IPS DF 4.7 (cell line): Measurements from ENCODE around the gene ZNF426.
"Not testable (repeated sequence)": the region's sequence is repeated elsewhere in the genome, so short reads cannot be mapped to it uniquely, and the experiment has no call there.

Experiments used
- DNase-seq: peaks from one replicate; pipeline ENCODE4 v3.0.0-alpha.2; 2013; ENCODE audit warnings: low spot score; ENCODE audit errors: extremely low read depth

The ZNF426 gene

DNA sequence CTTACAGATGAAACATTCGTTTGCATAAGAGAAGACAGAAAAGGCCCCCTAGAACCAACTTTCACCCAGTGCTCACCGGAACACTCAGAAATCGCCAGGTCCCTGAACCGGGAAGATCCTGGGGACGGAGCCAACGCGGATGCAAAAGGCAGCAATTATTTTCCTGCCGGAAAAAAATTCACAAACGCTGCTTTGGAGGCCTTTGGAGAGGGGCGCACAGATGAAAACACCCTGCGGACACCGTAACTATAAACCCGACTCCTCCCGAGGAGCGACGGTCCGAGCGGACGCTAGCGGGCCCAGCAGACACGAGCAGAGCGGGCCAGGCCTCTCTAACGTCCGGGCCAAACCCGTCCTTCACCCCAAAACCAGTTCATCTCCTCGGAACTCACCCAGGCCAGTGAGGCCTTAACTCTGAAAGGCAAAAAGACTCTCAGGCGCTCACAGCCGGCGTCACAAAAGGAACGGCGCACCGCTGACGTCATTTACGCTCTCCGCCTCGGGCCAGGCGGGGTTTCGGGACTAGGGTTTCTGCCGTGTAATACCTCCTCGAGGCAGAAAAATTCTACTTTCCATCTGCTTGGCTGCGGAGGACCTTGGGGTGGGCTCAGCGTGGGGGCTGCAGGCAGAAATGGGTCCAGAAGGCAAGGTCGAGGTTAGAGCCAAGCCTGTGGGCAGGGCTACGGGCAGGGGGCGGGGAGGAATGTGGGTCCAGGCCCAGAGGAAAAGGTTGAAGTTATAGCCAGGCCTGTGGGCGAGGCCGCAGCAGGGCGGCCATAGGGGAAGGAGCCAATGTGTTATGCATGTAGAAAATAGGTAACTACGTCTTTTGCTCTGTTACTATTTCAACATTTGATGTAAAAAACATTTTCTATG is at the start of gene ZNF426:
ZNF426 (minus strand) TSS at position 463 of the 876 bp plus-strand sequence. CDS start 2,413 bp downstream, outside the sequence.
- DNase-seq, result peak; percentile 74

DNA sequence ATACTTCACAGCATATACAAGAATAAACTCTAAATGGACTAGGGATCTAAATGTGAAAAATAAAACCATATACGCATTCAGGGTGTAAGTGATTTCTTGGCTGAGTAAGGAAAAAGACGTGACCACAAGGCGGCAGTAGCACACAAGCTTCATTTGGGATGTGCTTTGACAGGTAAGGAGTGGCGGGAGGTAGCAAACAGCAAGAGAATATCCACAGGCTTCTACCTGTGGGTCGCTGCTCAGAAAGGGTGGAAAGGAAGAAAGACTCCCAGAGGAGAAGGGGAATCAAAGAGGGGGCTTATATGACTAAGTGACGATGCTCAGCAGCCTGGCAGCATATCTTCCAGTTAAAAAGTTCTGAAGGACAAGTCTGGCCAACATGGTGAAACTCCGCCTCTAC is 48.3 kb upstream of the ZNF426 start:
- no peak for DNase-seq

DNA sequence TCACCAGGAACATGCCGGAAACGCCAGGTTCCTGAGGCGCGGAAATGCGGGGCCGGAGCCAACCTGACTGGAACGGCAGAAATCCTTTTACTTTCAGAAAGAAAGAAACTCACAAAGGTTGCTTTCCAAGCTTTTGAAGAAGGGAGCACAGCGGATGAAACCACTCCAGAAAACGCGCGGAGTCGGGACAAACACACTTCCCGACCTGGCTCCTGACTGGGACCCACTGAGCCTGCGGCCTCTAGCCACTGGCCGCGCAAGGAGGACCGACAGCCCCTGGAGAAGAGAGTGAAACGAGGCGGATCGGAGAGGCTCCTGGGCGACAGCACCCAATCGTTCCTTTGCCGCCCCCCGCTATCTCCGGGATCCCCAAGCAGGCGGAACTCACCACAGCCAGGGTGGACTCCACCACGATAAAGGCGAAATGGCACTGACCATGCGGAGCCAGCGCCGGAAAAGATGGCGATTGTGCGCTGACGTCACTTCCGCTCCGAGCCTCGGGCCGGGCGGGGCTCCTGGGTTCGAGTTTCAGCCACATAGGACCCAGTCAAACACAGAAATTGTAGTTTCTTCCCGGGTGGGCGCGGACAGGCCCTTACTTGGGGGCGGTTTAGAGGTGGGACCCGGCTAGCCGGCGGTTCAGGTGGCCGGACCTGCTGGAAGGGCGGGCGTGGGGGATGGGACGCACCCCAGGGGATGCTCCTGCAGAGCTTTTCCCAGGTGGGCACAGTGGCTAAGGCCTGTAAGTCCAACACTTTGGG is 45.8 kb upstream of the ZNF426 start, which contains the start of gene ZNF121:
ZNF121 (minus strand) TSS at position 432 of the 761 bp plus-strand sequence. CDS start 16,407 bp downstream, outside the sequence.
- peak; percentile 78 for DNase-seq

DNA sequence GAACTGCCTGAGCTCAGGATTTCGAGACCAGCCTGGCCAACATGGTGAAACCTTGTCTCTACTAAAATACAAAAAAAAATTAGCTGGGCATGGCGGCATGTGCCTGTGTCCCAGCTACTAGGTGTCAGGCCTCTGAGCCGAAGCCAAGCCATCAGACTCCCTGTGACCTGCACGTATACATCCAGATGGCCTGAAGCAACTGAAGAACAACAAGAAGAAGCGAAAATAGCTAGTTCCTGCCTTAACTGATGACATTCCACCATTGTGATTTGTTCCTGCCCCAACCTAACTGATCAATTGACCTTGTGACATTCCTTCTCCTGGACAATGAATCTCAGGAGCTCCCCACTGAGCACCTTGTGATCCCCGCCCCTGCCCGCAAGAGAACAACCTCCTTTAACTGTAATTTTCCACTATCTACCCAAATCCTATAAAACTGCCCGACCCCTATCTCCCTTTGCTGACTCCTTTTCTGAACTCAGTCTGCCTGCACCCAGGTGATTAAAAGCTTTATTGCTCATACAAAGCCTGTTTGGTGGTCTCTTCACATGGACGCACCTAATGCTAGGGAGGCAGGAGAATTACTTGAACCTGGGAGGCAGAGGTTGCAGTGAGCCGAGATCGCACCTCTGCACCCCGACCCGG is 43.8 kb upstream of the ZNF426 start:
- not testable (repeated sequence) for DNase-seq

DNA sequence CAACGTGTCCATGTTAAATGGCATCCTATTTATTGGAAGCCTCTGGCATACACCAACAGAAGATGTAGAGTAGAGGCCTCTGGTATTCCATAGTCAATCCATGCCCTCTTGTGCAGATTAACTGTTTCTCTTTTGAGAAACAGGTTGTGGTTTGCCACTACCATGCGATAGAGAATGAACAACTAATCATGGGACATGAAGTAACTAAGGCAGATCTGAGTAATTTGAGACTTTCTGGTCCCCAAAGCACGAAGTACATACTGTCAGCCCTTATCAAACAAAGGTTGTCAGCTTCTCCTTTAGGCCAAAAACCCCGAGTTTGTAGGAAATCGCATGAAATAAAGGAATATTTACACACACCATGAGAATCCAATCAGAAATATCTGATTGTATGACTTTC is 42.3 kb upstream of the ZNF426 start:
- no peak for DNase-seq

DNA sequence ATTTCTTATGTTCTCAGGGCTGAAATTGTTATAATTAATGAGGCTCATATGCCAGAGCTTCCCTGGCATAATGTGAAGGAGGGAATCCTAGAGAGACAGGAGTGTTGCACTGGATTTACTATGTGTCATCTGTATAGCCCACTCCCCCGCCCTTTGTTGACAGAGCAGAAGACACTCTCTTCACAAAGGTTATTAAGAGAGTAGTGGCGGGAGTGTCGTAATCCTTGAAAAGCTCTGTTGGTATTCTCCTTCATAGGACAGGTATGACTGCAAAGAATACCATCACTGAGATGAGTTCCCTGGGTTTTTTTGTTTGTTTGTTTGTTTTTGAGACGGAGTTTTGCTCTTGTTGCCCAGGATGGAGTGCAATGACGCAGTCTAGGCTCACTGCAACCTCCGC is 31.8 kb upstream of the ZNF426 start:
- no peak for DNase-seq

DNA sequence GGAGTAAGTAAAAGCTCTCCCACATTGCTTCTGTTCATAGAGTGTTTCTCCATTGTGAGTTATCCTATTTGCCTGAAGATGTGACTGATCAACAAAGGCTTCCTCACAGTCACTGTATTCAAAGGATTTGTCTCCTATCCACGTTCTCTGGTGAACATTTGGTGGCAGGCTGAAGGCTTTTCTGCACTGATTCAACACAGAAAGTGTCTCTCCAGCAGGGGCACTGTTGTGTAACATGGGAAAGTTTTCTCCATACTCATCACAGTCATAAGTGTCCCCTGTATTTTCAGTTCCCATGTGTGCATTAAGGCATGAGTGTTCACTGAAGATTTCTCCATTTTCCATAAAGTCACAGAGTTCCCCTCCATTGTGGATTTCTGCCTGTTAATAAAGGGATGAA is 28.3 kb upstream of the ZNF426 start:
- DNase-seq, result no peak

DNA sequence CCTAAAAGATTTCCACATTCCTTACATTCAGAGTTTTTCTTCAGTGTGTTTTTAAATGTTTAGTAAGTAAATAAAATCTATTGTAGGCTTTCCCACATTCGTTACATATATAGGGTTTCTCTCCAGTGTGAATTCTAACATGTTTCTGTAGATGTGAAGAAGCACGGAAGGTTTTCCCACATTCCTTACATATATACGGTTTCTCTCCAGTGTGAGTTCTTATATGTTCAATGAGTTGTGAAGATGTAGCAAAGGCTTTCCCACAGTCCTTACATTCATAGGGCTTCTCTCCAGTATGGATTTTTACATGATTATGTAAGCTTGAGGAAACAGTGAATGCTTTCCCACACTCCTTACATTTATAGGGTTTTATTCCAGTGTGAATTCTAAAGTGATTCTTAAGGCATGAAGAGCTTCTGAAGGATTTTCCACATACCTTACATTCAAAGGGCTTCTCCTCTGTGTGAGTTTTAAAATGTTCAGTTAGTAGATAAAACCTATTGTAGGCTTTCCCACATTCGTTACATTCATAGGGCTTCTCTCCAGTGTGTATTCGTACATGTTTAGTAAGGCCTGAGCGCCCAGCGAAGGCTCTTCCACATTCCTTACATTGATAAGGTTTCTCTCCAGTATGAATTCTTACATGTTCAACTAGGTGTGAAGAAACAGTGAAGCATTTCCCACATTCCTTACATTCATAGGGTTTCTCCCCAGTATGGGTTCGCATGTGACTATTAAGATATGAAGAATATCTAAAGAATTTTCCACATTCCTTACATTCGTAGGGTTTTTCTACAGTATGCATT is 27.7 kb upstream of the ZNF426 start:
- no peak for DNase-seq

DNA sequence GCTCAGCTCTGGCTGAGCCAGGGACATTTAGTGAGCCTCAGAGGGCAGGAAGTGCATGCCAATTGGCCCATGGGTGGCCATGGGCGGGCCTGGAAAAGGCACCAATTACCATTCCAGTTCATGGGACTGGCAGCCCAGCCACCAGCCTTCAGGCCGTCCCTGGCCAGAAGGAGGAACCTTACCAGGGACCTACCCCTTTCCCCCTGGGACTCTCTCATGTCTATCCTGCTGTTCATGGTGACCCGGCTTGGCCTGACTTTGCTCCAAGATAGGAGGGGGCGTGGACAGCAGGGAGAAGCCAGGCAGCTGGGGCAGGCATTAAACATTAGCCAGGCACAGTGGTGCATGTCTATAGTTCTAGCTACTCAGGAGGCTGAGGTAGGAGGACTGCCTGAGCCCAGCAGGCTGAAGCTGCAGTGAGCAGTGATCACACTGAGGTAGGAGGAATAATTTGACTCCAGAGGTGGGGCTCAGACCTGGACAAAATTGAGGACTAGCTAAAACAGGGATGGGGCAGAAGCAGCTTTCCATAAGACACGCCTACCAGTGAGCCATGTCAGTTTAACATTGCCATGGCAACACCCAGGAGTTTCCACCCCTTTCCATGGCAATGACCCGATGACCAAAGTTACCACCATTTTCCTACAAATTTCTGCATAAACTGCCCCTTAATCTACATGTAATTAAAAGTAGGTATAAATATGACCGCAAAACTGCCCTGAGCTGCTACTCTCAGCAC is 14.3 kb upstream of the ZNF426 start:
- DNase-seq, result no peak

DNA sequence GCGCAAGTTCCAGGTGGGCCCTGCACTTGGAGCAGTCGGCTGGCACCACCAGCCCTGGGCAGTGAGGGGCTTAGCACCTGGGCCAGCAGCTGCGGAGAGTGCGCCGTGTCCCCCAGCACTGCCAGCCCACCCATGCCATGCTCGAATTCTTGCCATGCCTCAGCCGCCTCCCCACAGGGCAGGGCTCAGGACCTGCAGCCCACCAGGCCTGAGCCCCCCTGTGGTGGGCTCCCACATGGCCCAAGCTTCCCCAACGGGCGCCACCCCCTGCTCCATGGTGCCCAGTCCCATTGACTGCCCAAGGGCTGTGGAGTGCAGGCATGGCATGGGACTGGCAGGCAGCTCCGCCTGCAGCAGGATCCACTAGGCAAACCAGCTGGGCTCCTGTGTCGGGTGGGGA is 9.4 kb upstream of the ZNF426 start:
- DNase-seq, result no peak

DNA sequence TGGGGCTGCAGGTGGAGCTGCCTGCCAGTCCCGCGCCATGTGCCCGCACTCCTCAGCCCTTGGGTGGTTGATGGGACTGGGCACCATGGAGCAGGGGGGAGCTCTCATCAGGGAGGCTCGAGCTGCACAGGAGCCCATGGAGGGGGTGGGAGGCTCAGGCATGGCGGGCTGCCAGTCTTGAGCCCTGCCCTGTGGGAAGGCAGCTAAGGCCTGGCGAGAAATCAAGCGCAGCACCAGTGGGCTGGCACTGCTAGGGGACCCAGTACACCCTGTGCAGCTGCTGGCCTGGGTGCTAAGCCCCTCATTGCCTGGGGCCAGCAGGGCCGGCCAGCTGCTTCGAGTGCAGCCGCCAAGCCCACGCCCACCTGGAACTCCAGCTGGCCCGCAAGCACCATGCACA is 2.8 kb upstream of the ZNF426 start:
- DNase-seq, result not testable (repeated sequence)

DNA sequence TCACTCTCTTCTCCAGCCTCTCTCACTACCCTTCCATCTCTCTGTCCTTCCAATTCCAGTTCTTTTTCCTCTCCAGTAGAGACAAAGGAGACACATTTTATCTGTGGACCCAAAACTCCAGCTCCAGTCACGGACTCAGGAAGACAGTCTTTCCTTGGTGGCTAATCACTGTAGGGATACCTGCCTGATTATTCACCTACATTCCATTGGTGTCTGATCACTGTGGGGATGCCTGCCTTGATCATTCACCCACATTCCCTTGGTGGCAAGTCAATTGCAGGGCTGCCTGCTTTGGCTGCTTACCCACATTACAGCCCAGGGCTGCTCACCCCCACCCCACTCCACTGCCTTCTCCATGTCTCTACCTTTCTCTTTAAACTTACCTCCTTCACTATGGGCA is 1.5 kb upstream of the ZNF426 start:
- not testable (repeated sequence) for DNase-seq

DNA sequence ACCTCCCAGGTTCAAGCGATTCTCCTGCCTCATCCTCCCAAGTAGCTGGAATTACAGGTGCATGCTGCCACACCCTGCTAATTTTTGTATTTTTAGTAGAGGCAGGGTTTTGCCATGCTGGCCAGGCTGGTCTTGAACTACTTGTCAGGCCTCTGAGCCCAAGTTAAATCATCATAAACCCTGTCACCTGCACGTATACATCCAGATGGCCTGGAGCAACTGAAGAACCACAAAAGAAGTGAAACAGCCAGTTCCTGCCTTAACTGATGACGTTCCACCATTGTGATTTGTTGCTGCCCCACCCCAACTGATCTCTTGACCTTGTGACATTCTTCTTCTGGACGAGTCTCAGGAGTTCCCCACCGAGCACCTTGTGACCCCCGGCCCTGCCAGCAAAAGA is 756 bp upstream of the ZNF426 start:
- not testable (repeated sequence) for DNase-seq

DNA sequence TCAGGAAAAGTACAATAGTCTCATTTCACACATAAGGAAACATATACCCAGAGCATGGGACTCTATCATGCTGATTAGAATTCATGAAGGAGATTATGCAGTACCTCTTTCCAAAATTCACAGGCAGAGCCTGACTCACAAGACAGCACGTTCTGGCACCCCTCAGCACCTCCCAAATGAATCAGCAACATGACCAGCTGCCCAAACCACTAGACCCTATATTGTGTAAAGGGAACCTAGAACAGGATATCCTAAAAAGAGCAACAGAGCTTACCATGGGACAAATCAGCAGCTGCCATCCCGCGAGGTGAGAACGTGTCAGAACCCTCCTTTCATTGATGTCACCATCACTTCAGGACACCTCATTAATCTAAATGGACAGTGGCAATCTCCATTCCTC is 2.5 kb downstream of the ZNF426 start:
- DNase-seq, result no peak

DNA sequence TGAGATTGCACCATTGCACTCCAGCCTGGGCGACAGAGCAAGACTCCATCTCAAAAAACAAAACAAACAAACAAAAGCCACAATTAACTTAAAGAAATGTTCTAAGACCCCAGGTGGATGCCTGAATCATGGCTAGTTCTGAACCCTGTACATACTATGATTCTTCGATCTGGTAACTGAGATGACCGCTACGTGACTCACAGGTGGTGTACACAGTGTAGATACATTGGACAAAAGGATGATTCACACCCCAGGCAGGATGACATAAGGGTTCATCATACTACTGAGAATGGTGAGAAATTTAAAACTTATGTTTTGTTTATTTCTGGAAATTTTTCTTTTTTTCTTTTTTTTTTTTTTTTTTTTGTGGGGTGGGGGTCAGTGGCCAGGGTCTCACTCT is 6.5 kb downstream of the ZNF426 start:
- DNase-seq, result no peak

DNA sequence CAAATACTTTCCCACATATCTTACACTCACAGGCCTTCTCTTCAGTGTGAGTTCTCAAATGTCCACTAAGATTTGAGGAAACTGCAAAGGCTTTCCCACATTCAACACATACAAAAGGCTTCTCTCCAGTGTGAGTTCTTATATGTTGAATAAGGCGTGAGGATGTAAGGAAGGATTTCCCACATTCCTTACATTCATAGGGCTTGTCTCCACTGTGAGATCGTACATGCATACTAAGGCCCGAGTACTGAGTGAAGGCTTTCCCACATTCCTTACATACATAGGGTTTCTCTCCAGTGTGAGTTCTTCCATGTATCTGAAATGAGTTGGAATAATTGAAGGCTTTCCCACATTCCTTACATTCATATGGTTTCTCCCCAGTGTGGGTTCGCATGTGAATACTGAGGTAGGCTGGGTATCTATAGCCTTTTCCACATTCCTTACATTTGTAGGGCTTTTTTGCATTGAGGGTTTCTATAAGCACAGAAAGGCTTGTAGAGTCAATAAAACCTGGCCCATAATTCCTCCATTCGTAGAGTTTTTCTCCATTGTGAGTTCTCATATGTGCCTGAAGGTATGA is 9.6 kb downstream of the ZNF426 start:
- no peak for DNase-seq

DNA sequence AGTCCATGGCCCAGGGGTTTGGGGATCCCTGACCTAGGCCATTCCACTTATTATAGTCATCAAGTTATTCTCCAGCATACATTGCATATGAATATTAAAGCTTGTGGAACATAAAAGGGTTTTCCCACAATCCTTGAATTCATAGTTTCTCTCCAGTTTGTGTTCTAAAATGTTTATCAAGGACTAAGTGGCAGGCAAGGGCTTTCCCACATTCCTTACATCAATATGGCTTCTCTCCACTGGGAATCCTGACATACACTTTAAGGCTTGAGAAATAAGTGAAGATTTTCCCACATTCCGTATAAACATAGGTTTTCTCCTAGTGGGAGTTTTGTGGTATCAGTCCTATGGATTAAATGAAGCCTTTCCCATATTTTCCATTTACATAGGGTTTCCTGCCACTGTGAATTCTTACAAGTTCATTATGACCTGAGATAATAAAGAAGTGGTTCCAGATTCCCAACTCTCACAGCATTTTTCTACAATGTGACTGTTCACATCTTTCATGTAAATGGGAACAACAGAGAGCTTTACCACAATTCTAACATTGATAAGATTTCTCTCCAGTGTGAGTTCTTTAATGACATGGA is 14.5 kb downstream of the ZNF426 start:
- DNase-seq, result no peak

DNA sequence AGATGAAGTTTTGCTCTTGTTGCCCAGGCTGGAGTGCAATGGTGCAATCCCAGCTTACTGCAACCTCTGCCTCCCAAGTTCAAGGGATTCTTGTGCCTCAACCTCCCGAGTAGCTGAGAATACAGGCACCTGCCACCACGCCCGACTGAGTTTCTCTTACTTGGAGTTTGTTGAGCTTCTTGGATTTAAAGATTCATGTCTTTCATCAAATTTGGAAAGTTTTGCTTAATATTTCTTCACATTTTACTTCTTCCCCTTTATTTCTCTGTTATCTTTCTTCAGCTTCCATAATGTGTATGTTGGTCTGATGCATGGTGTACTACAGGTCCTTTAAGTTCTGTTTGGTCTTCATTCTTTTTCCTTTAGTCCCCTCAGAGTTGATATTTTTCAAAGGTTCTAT is 31.2 kb downstream of the ZNF426 start:
- no peak for DNase-seq

DNA sequence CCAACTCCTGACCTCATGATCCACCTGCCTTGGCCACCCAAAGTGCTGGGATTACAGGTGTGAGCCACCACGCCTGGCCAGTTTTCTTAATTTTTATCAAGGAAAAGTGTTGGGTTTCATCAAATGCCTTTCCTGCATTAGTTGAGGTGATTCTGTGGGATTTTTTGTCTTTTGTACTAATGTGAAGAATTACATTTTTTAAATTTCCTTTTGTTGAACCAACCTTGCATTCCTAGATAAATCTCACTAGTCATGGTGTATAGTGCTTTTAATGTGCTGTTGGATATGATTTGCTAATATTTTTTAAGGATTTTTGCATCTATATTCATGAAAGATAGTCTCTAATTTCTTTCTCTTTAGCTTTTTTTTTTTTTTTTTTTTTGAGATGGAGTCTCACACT is 37.6 kb downstream of the ZNF426 start:
- DNase-seq, result no peak
